B cell (primary cell): ENCODE measurements around the gene RNF8. TPM values are rescaled to one million over a fixed set of nuclear protein-coding genes. Genes with fewer than 3 reads are reported as not detected.

Experiments
- ATAC-seq: fragments of 200-7000 bp; cut with Tn5 transposase; one replicate; pipeline ENCODE4 v1.10.0; 2021; ENCODE audit warnings: low read depth, mild to moderate bottlenecking, moderate number of reproducible peaks, moderate library complexity
- CTCF ChIA-PET: fragments of 350-600 bp; sonication (Branson Sonifier 250); formaldehyde crosslinking; loops from one replicate; lab custom pipeline; 2021; ENCODE audit warnings: antibody characterized with exemption, inconsistent platforms; lab: Charles Lee
- POLR2A ChIA-PET: fragments of 350-600 bp; sonication (Branson Sonifier 250); formaldehyde crosslinking; loops from one replicate; lab custom pipeline; 2021; ENCODE audit warnings: antibody characterized with exemption; lab: Charles Lee
- DNase-seq: peaks from one replicate; pipeline ENCODE4 v3.0.0; 2013
- H2AFZ ChIP-seq: 2 replicates; pipeline ENCODE4 v1.6.1; 2012; ENCODE audit warnings: mild to moderate bottlenecking, low read depth, low read length; ENCODE audit not compliant: insufficient read depth, poor library complexity, severe bottlenecking
- H3K27ac ChIP-seq, 2 donors: 1 replicate in 1 of 2; 2 replicates in 1 of 2; pipeline ENCODE4 v1.5.1; 2012 to 2013; ENCODE audit warnings: low read length in 2 of 2, mild to moderate bottlenecking in 2 of 2, moderate library complexity in 1 of 2
- H3K27me3 ChIP-seq, 4 experiments: fragments of 200-600 bp in 1 of 4; sonication (generic) in 1 of 4; replicated peaks in 1 of 4; 1 replicate in 2 of 4; 2 replicates in 2 of 4; pipeline versions ENCODE4 v1.6.1 to v1.7.0; 2013 to 2016; ENCODE audit warnings: low read length in 3 of 4, mild to moderate bottlenecking in 2 of 4, mixed read lengths in 1 of 4, moderate library complexity in 1 of 4; ENCODE audit not compliant: insufficient read depth in 4 of 4, control insufficient read depth in 3 of 4; ENCODE audit errors: control extremely low read depth in 1 of 4
- H3K36me3 ChIP-seq, 2 experiments: replicated peaks in 1 of 2; 1 replicate in 1 of 2; 2 replicates in 1 of 2; pipeline versions ENCODE4 v1.6.1 to v1.7.1; 2013; ENCODE audit warnings: low read length in 1 of 2; ENCODE audit not compliant: insufficient read depth in 2 of 2, control insufficient read depth in 1 of 2; ENCODE audit errors: control extremely low read depth in 1 of 2, extremely low read depth in 1 of 2
- H3K4me1 ChIP-seq, 2 donors: fragments of 200-600 bp in 1 of 2; sonication (generic) in 1 of 2; 1 replicate in 1 of 2; 2 replicates in 1 of 2; pipeline versions ENCODE4 v1.5.1 to v1.6.1; 2013 to 2017; ENCODE audit warnings: low read length in 2 of 2; ENCODE audit not compliant: control insufficient read depth in 2 of 2, insufficient read depth in 2 of 2
- H3K4me2 ChIP-seq: replicated peaks from 2 replicates; pipeline ENCODE3; 2012; ENCODE audit warnings: mild to moderate bottlenecking, low read depth, low read length; ENCODE audit not compliant: poor library complexity, severe bottlenecking
- H3K4me3 ChIP-seq, 5 experiments: fragments of 200-600 bp in 1 of 5; sonication (generic) in 1 of 5; 1 replicate in 3 of 5; 2 replicates in 2 of 5; pipeline versions ENCODE4 v1.5.1 to v1.7.0; 2011 to 2016; ENCODE audit warnings: low read length in 4 of 5, mild to moderate bottlenecking in 4 of 5, low read depth in 2 of 5, control low read depth in 1 of 5, moderate library complexity in 1 of 5; ENCODE audit not compliant: insufficient read depth in 1 of 5; ENCODE audit errors: control extremely low read depth in 1 of 5, extremely low read depth in 1 of 5
- H3K79me2 ChIP-seq: fragments of 200-600 bp; sonication (generic); one replicate; pipeline ENCODE4 v1.6.0; 2016; ENCODE audit warnings: low read length; ENCODE audit not compliant: control insufficient read depth, insufficient read depth
- H3K9ac ChIP-seq: fragments of 200-600 bp; sonication (generic); 2 replicates; pipeline ENCODE4 v1.6.1; 2017; ENCODE audit warnings: mild to moderate bottlenecking, low read length, moderate library complexity
- H3K9me3 ChIP-seq, 3 donors: one replicate each; pipeline versions ENCODE4 v1.6.1 to v1.7.1; 2013; ENCODE audit warnings: low read length in 2 of 3; ENCODE audit not compliant: control insufficient read depth in 2 of 3, insufficient read depth in 1 of 3; ENCODE audit errors: control extremely low read depth in 1 of 3
- H4K20me1 ChIP-seq: 2 replicates; pipeline ENCODE4 v1.6.0; 2012; ENCODE audit warnings: mild to moderate bottlenecking, low read length; ENCODE audit not compliant: insufficient read depth, control insufficient read depth, poor library complexity, severe bottlenecking
- H3K27ac Mint-ChIP-seq: one replicate; pipeline ENCODE4 v1.8.0; 2021; ENCODE audit warnings: mixed read lengths
- H3K27me3 Mint-ChIP-seq: one replicate; pipeline ENCODE4 v1.8.0; 2021; ENCODE audit warnings: mixed read lengths
- H3K4me1 Mint-ChIP-seq: one replicate; pipeline ENCODE4 v1.8.0; 2021; ENCODE audit warnings: mixed read lengths
- H3K4me3 Mint-ChIP-seq: one replicate; pipeline ENCODE4 v1.8.0; 2021; ENCODE audit warnings: mixed read lengths
- H3K9me3 Mint-ChIP-seq: one replicate; pipeline ENCODE4 v1.8.0; 2022; ENCODE audit warnings: mixed read lengths; ENCODE audit not compliant: insufficient read depth
- EZH2 ChIP-seq: IDR thresholded peaks from 2 replicates; pipeline ENCODE4 v1.6.1; 2012; ENCODE audit warnings: borderline replicate concordance, low read depth, mild to moderate bottlenecking, moderate library complexity, low read length; ENCODE audit not compliant: insufficient read depth, poor library complexity, severe bottlenecking
- WGBS: methylation state at CpG from one replicate; pipeline ENCODE4 v1.1.5; 2013; ENCODE audit warnings: missing lambda C conversion rate; ENCODE audit not compliant: insufficient coverage; 5-methylcytosine and 5-hydroxymethylcytosine counted together
- intact Hi-C: fragments of 100-400 bp; cut with micrococcal nuclease; formaldehyde crosslinking; loops from one replicate; pipeline ENCODE4 v1.10.0; 2022
- polyA plus RNA-seq: library from polyadenylated mRNA; depleted of rRNA; stranded (reverse); fragments of >200 nt; gene quantifications from 2 replicates; pipeline ENCODE4 v1.2.3, GENCODE V29; 2012
- total RNA-seq, 2 donors: library from RNA; stranded (reverse); fragments of 120-200 nt in 1 of 2; gene quantifications; 1 replicate in 1 of 2; 2 replicates in 1 of 2; pipeline versions ENCODE4 v1.2.3 to v1.2.4, GENCODE V29; 2013 to 2022
- TF ChIP-seq, protein P1 (sequence below): fragments of 200-600 bp; IDR thresholded peaks from one replicate; pipeline ENCODE4 v1.8.0; 2022; ENCODE audit warnings: antibody characterized with exemption, mild to moderate bottlenecking

RNF8 gene
- total and polyA plus RNA-seq, 2 donors (not counting 1 experiment from before 2014, with no cell fraction given) = 5.3 to 16.9 TPM

DNA sequence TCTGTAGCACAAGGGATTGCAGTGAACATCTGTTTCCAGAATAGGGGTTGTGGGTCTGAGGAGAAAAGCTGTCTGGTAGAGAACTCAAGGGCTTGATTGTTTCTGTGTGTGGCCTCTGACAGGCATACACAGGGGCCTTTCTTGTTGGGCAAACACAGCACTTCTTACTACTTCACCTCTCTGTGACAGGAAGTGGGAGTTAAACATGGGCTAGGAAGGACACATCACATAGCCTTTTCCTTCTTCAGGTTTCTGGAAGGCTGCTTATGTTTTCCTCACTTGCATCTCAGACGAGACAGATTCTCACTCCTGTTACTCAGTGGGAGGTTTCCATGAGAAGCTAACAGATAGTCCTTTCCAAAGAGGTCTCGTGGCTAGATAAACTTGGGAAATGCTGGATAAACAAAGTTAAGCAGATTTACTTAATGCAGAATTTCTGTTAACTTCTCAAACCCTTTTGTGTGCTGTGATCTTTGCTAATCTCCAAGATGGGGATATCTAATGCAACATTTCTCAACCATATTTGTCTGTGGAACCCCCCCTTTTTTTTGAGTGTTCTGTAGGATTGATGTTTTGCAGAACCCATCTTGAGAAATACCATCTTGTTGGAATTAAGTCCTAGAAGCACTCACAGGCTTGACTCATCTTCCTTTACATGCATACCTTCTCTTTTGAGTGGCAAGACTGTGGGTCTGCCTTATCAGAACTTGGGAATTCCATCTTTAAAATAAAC is 41.9 kb upstream of the RNF8 start:
- Histone ChIP-seq H3K9ac (no peak overlapping the region), H3K4me3 (no peak overlapping the region), H2AFZ (no peak overlapping the region), H4K20me1 (no peaks in the 10 kb centered on the region), H3K4me2 (no peak overlapping the region), H3K4me1 (no peaks in the 10 kb centered on the region), H3K27me3 (no peaks in the 10 kb centered on the region), H3K79me2 (no peaks in the 10 kb centered on the region), H3K36me3 (peaks cover 0 to 29% of the 10 kb centered on the region in 2 experiments), H3K27ac (no peak overlapping the region), H3K9me3 (no peaks in the 10 kb centered on the region)
- DNase-seq = no peak
- Mint-ChIP-seq H3K4me1 (peaks cover 4% of the 10 kb centered on the region), H3K27me3 (no peaks in the 10 kb centered on the region), H3K9me3 (no peaks in the 10 kb centered on the region), H3K4me3 (no peak overlapping the region), H3K27ac (no peak overlapping the region)
- WGBS = no CpG with 5 or more reads among the region's 2 CpGs
- no peak for ATAC-seq
- intact Hi-C loops = no loop called here
- TF ChIP-seq, protein P1, sequence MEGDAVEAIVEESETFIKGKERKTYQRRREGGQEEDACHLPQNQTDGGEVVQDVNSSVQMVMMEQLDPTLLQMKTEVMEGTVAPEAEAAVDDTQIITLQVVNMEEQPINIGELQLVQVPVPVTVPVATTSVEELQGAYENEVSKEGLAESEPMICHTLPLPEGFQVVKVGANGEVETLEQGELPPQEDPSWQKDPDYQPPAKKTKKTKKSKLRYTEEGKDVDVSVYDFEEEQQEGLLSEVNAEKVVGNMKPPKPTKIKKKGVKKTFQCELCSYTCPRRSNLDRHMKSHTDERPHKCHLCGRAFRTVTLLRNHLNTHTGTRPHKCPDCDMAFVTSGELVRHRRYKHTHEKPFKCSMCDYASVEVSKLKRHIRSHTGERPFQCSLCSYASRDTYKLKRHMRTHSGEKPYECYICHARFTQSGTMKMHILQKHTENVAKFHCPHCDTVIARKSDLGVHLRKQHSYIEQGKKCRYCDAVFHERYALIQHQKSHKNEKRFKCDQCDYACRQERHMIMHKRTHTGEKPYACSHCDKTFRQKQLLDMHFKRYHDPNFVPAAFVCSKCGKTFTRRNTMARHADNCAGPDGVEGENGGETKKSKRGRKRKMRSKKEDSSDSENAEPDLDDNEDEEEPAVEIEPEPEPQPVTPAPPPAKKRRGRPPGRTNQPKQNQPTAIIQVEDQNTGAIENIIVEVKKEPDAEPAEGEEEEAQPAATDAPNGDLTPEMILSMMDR = no peak
- no peak for TF ChIP-seq EZH2
- ChIA-PET CTCF (interaction anchor here (0.7 kb wide), 1 partner anchor 247 kb away, joined by 4 read pairs; no protein-coding TSS in a partner anchor), POLR2A (interaction anchor here (0.6 kb wide), 1 partner anchor 136 kb away, joined by 3 read pairs; no protein-coding TSS in a partner anchor)

DNA sequence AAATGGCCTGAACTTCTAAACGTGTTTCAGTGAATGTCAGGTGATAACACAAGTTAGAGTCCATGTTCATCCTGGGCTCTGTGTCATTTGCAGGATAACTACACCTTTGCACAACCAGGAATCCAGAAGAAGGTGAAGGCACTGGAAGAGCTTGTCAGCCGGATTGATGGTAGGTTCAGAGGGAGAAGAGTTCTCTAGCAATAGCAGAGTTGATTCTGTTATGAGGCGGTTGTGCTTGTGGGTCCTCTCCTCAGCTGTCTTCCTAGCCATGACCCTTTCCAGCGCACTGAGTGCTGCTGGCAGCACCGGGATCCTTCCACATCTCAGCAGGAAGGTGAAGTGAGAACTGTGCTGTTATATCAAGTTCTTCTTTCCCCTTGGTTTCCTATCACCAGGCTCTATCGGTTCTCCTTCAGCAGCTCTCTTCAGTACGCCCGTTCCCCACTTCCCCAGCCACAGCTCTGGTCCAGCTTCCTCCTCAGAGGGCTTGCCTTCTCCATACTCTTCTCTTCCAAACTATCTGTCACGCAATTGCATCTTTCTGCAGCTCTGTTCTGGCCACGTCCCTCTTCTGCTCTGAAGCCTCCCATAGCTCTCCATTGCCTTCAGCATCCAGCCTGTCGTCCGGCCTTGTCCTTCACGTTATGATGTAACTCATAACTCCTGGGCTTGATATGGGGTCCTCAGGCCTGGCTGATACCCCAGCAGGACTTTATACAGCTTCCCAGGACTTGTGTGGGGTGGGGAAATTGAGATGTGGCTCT is 39.9 kb upstream of the RNF8 start:
- Histone ChIP-seq H3K9me3 (no peaks in the 10 kb centered on the region), H3K36me3 (peaks cover 2 to 45% of the 10 kb centered on the region in 2 experiments), H3K9ac (no peak overlapping the region), H3K4me3 (no peak overlapping the region), H3K4me2 (no peak overlapping the region), H3K4me1 (no peaks in the 10 kb centered on the region), H2AFZ (no peak overlapping the region), H3K27ac (no peak overlapping the region), H3K27me3 (no peaks in the 10 kb centered on the region), H3K79me2 (no peaks in the 10 kb centered on the region), H4K20me1 (no peaks in the 10 kb centered on the region)
- CTCF ChIA-PET = interaction anchor here (1.2 to 4.2 kb wide), 4 partner anchors 10 to 53 kb away, joined by 3 to 18 read pairs (median 5); no protein-coding TSS in a partner anchor
- no peak for ATAC-seq
- no peaks in the 10 kb centered on the region for H3K9me3 Mint-ChIP-seq
- 85% methylated on average over 11 of the region's 13 CpGs for WGBS
- DNase-seq = no peak
- POLR2A ChIA-PET = no interaction called here
- no peaks in the 10 kb centered on the region for H3K27me3 Mint-ChIP-seq
- H3K4me1 Mint-ChIP-seq = peaks cover 4% of the 10 kb centered on the region
- no peak overlapping the region for H3K4me3 Mint-ChIP-seq
- intact Hi-C loops = no loop called here
- no peak overlapping the region for H3K27ac Mint-ChIP-seq
- no peak for TF ChIP-seq EZH2
- TF ChIP-seq, protein P1 = no peak
